MCF 10A (cell line): ENCODE measurements around the gene TFAP2E. TPM values are rescaled to one million over a fixed set of nuclear protein-coding genes. Genes with fewer than 3 reads are reported as not detected.

Experiments
- BruUV-seq: library from RNA; stranded (reverse); fragments of 400-500 nt; replicated peaks from 2 replicates; lab custom pipeline; 2021; lab: Mats Ljungman, UMichigan
- CTCF ChIA-PET: fragments of 300-600 bp; sonication (Branson Sonifier 250); formaldehyde crosslinking; extraction: SDS; loops from one replicate; lab custom pipeline; 2021; ENCODE audit warnings: antibody characterized with exemption, inconsistent platforms; lab: Yijun Ruan, JAX
- POLR2A ChIA-PET: fragments of 300-600, 350-650 bp; sonication (Branson Sonifier 250); formaldehyde crosslinking; extraction: SDS; loops from one replicate; lab custom pipeline; 2020; ENCODE audit warnings: antibody characterized with exemption, inconsistent platforms; lab: Yijun Ruan, JAX
- DNase-seq: peaks from one replicate; pipeline ENCODE4 v3.0.0-alpha.2; 2018; ENCODE audit not compliant: unreplicated experiment
- H3K27ac Mint-ChIP-seq: one replicate; pipeline ENCODE4 v1.8.0; 2022; ENCODE audit warnings: mild to moderate bottlenecking, low read depth, mixed read lengths; ENCODE audit not compliant: unreplicated experiment
- H3K27me3 Mint-ChIP-seq: one replicate; pipeline ENCODE4 v1.8.0; 2022; ENCODE audit warnings: mixed read lengths; ENCODE audit not compliant: insufficient read depth, unreplicated experiment
- H3K36me3 Mint-ChIP-seq: one replicate; pipeline ENCODE4 v1.8.0; 2022; ENCODE audit warnings: mild to moderate bottlenecking, moderate library complexity, mixed read lengths; ENCODE audit not compliant: insufficient read depth, unreplicated experiment
- H3K4me1 Mint-ChIP-seq: one replicate; pipeline ENCODE4 v1.8.0; 2022; ENCODE audit warnings: mixed read lengths; ENCODE audit not compliant: insufficient read depth, unreplicated experiment
- H3K4me3 Mint-ChIP-seq: one replicate; pipeline ENCODE4 v1.8.0; 2022; ENCODE audit warnings: mild to moderate bottlenecking, moderate library complexity, mixed read lengths; ENCODE audit not compliant: unreplicated experiment
- H3K9me3 Mint-ChIP-seq: one replicate; pipeline ENCODE4 v1.8.0; 2022; ENCODE audit warnings: mixed read lengths; ENCODE audit not compliant: unreplicated experiment
- CTCF ChIP-seq: fragments of 200-600 bp; IDR thresholded peaks from one replicate; pipeline ENCODE4 v1.8.0; 2022; ENCODE audit warnings: antibody characterized with exemption, mild to moderate bottlenecking; ENCODE audit not compliant: unreplicated experiment
- intact Hi-C: fragments of 100-400 bp; cut with micrococcal nuclease; formaldehyde crosslinking; loops from 2 replicates; pipeline ENCODE4 v1.14.1; 2022
- total RNA-seq: library from RNA; stranded (reverse); gene quantifications from 2 replicates; pipeline ENCODE4 v1.2.3, GENCODE V29; 2022

Gene TFAP2E
- total RNA-seq, 1 experiment from 2014 or later: 0.30 TPM

- Mint-ChIP-seq H3K4me1 (peaks cover 7% of the 10 kb centered on the region), H3K27me3 (no peaks in the 10 kb centered on the region), H3K27ac (no peak overlapping the region), H3K9me3 (no peaks in the 10 kb centered on the region), H3K36me3 (peaks cover 59% of the 10 kb centered on the region), H3K4me3 (no peak overlapping the region)
- intact Hi-C loops: no loop called here
- TF ChIP-seq CTCF: no peak
- ChIA-PET POLR2A (interaction anchor here (1.4 kb wide), 1 partner anchor 27 kb away, joined by 5 read pairs; no protein-coding TSS in a partner anchor), CTCF (interaction anchor here (0.6 to 1.3 kb wide), 5 partner anchors 25 to 107 kb away, joined by 3 to 5 read pairs (median 4); no protein-coding TSS in a partner anchor)
- BruUV-seq: no TSS peak
- DNase-seq: no peak
These were observed 46.4 kb downstream of the TFAP2E start for GRCh38 chr1:35619237-35620121.

- peaks cover 52% of the 10 kb centered on the region for H3K36me3 Mint-ChIP-seq
- no peak overlapping the region for H3K4me3 Mint-ChIP-seq
- peaks cover 7% of the 10 kb centered on the region for H3K4me1 Mint-ChIP-seq
- POLR2A ChIA-PET: interaction anchor here (0.7 kb wide), 1 partner anchor 171 kb away, joined by 3 read pairs; no protein-coding TSS in a partner anchor
- CTCF ChIA-PET: no interaction called here
- no peak overlapping the region for H3K27ac Mint-ChIP-seq
- no peak for TF ChIP-seq CTCF
- intact Hi-C loops: no loop called here
- no TSS peak for BruUV-seq
- no peaks in the 10 kb centered on the region for H3K9me3 Mint-ChIP-seq
- no peak for DNase-seq
- H3K27me3 Mint-ChIP-seq: no peaks in the 10 kb centered on the region
These were observed 49.5 kb downstream of the TFAP2E start for GRCh38 chr1:35622510-35623178.

GRCh38 chr1:35623832-35624231 is 50.7 kb downstream of the TFAP2E start:
- POLR2A ChIA-PET: interaction anchor here (1.1 kb wide), 1 partner anchor 9 kb away, joined by 3 read pairs; no protein-coding TSS in a partner anchor
- Mint-ChIP-seq H3K27me3 (no peaks in the 10 kb centered on the region), H3K4me3 (no peak overlapping the region), H3K27ac (no peak overlapping the region), H3K9me3 (no peaks in the 10 kb centered on the region), H3K4me1 (no peaks in the 10 kb centered on the region), H3K36me3 (peaks cover 55% of the 10 kb centered on the region)
- no peak for TF ChIP-seq CTCF
- intact Hi-C loops: no loop called here
- no peak for DNase-seq
- CTCF ChIA-PET: interaction anchor here (0.7 kb wide), 2 partner anchors 10 to 15 kb away, joined by 3 read pairs; no protein-coding TSS in a partner anchor
- no TSS peak for BruUV-seq

- POLR2A ChIA-PET: interaction anchor here (1.9 kb wide), 1 partner anchor 9 kb away, joined by 11 read pairs; no protein-coding TSS in a partner anchor
- Mint-ChIP-seq H3K36me3 (peaks cover 80% of the 10 kb centered on the region), H3K9me3 (no peaks in the 10 kb centered on the region), H3K27ac (no peak overlapping the region), H3K27me3 (no peaks in the 10 kb centered on the region), H3K4me3 (no peak overlapping the region), H3K4me1 (no peaks in the 10 kb centered on the region)
- no TSS peak for BruUV-seq
- DNase-seq: no peak
- intact Hi-C loops: no loop called here
- CTCF ChIA-PET: interaction anchor here (0.6 to 2.1 kb wide), 2 partner anchors 17 to 87 kb away, joined by 3 to 15 read pairs; no protein-coding TSS in a partner anchor
- TF ChIP-seq CTCF: no peak
These were observed 55.9 kb downstream of the TFAP2E start for GRCh38 chr1:35629051-35629450.
